ENCODE measurements around the gene MEF2B. TPM values are rescaled to one million over a fixed set of nuclear protein-coding genes. Genes with fewer than 3 reads are reported as not detected.
"Not testable (repeated sequence)": the region's sequence is repeated elsewhere in the genome, so short reads cannot be mapped to it uniquely, and the experiment has no call there.

Gene MEF2B
- total RNA-seq, 1 experiment from 2014 or later = 2.3 TPM

DNA sequence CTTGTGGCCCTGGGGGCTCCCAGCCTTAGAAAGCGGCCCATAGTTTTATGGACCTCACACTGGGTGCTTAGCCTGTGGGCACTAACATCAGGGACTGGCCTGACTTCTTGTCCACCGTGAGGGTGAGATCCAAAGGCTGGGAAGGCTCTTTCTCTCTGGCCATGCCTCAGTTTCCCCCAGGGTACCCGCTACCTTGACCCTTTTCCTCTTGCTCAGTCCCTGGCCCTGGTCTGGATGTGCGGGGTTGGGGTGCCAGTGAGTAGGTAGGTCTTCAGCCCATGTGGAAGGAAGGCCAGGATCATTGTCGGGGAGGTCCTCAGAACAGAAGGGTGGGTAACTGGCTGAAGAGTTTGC lies 30.2 kb downstream of the MEF2B start:
- Mint-ChIP-seq H3K9me3 (ENCODE audit: low read depth, unreplicated experiment) (no peaks in the 10 kb centered on the region), H3K27ac (ENCODE audit: unreplicated experiment) (no peak overlapping the region), H3K4me3 (ENCODE audit: low read depth, unreplicated experiment) (no peak overlapping the region), H3K27me3 (ENCODE audit: unreplicated experiment) (no peaks in the 10 kb centered on the region), H3K4me1 (ENCODE audit: low read depth, unreplicated experiment) (peaks cover 12% of the 10 kb centered on the region), H3K36me3 (ENCODE audit: insufficient read depth, unreplicated experiment) (peaks cover 15% of the 10 kb centered on the region)
- intact Hi-C loops (cut with micrococcal nuclease; ENCODE audit: unreplicated experiment) = loop anchor here (2.0 to 10.0 kb wide), 2 partner anchors 85 kb away; no protein-coding TSS in a partner anchor
- no TSS peak for BruUV-seq (replicated peaks)
- CTCF ChIA-PET = no interaction called here
- TF ChIP-seq, protein P1, sequence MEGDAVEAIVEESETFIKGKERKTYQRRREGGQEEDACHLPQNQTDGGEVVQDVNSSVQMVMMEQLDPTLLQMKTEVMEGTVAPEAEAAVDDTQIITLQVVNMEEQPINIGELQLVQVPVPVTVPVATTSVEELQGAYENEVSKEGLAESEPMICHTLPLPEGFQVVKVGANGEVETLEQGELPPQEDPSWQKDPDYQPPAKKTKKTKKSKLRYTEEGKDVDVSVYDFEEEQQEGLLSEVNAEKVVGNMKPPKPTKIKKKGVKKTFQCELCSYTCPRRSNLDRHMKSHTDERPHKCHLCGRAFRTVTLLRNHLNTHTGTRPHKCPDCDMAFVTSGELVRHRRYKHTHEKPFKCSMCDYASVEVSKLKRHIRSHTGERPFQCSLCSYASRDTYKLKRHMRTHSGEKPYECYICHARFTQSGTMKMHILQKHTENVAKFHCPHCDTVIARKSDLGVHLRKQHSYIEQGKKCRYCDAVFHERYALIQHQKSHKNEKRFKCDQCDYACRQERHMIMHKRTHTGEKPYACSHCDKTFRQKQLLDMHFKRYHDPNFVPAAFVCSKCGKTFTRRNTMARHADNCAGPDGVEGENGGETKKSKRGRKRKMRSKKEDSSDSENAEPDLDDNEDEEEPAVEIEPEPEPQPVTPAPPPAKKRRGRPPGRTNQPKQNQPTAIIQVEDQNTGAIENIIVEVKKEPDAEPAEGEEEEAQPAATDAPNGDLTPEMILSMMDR (IDR thresholded peaks at IDR 0.05; ENCODE audit: unreplicated experiment) = no peak
- DNase-seq = no peak

DNA sequence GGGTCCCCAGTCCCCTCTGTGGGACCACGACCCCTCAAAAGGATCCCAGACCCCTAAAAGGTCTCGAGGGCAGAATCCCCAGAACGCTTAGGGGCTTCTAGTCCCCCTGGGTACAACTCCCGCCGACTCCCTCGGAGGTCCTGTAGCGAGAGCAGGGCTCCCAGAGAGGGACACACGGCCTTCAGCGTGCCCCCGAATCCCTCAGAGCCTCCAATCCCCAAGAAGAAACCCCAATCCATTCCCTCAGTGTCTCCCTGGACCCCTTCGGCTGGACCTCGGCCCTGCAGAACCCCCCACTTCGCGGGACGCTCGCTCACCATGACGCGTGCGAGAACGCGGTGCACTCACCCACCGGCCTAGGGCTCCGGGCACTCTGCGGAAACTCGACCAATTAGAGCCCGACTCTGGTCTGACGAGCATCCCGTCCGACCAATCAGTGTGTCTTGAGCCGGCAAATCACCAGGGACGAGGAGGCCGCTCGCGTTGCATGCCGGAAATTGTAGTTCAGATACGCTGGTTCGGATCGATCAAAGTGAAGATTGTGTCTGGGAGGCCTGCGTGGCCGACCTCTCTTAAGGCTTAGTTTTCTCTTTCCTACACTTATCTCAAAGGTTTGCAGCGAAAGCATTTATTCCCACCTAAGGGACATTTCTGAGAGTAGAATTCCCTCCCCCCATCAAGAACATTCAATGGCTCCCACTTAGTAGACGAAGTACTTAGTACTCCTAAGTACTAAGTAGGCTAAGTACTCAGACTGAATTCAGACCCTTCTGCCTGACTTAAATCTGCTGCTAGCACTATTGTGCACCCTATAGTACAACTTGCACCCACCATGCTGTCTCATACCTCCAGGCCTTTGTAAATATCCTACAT lies 31.7 kb downstream of the MEF2B start, which contains the start of gene TMEM161A:
TSS of gene TMEM161A (minus strand) at position 370 of the 873 bp plus-strand sequence. CDS start at position 320, 50 bp downstream.
- Mint-ChIP-seq H3K27me3 (ENCODE audit: unreplicated experiment) (no peaks in the 10 kb centered on the region), H3K9me3 (ENCODE audit: low read depth, unreplicated experiment) (no peaks in the 10 kb centered on the region), H3K4me1 (ENCODE audit: low read depth, unreplicated experiment) (peaks cover 12% of the 10 kb centered on the region), H3K4me3 (ENCODE audit: low read depth, unreplicated experiment) (peak within 1 kb of the TSS; percentile 97), H3K36me3 (ENCODE audit: insufficient read depth, unreplicated experiment) (peaks cover 15% of the 10 kb centered on the region), H3K27ac (ENCODE audit: unreplicated experiment) (peak within 1 kb of the TSS; percentile 96)
- CTCF ChIA-PET = no interaction called here
- TF ChIP-seq, protein P1 (IDR thresholded peaks at IDR 0.05; ENCODE audit: unreplicated experiment) = no peak
- no TSS peak for BruUV-seq (replicated peaks)
- peak; percentile 94 for DNase-seq
- intact Hi-C loops (cut with micrococcal nuclease; ENCODE audit: unreplicated experiment) = loop anchor here (2.0 kb wide), 1 partner anchor 84 kb away; no protein-coding TSS in a partner anchor

GRCh38 chr19:19137556-19138108 lies 32.4 kb downstream of the MEF2B start:
- peaks cover 15% of the 10 kb centered on the region for H3K36me3 Mint-ChIP-seq (ENCODE audit: insufficient read depth, unreplicated experiment)
- no TSS peak for BruUV-seq (replicated peaks)
- intact Hi-C loops (cut with micrococcal nuclease; ENCODE audit: unreplicated experiment) = loop anchor here (2.0 kb wide), 1 partner anchor 83 kb away; no protein-coding TSS in a partner anchor
- no peaks in the 10 kb centered on the region for H3K9me3 Mint-ChIP-seq (ENCODE audit: low read depth, unreplicated experiment)
- H3K4me3 Mint-ChIP-seq (ENCODE audit: low read depth, unreplicated experiment) = peak overlapping the region; percentile 97
- no peaks in the 10 kb centered on the region for H3K27me3 Mint-ChIP-seq (ENCODE audit: unreplicated experiment)
- peak overlapping the region; percentile 96 for H3K27ac Mint-ChIP-seq (ENCODE audit: unreplicated experiment)
- H3K4me1 Mint-ChIP-seq (ENCODE audit: low read depth, unreplicated experiment) = peaks cover 12% of the 10 kb centered on the region
- no peak for DNase-seq
- TF ChIP-seq, protein P1 (IDR thresholded peaks at IDR 0.05; ENCODE audit: unreplicated experiment) = no peak
- CTCF ChIA-PET = no interaction called here

- intact Hi-C loops (cut with micrococcal nuclease; ENCODE audit: unreplicated experiment); H3K27ac Mint-ChIP-seq (ENCODE audit: unreplicated experiment); DNase-seq; BruUV-seq (replicated peaks); CTCF ChIA-PET; H3K4me3 Mint-ChIP-seq (ENCODE audit: low read depth, unreplicated experiment); H3K27me3 Mint-ChIP-seq (ENCODE audit: unreplicated experiment); H3K9me3 Mint-ChIP-seq (ENCODE audit: low read depth, unreplicated experiment): not testable (repeated sequence)
- Mint-ChIP-seq H3K36me3 (ENCODE audit: insufficient read depth, unreplicated experiment) (peaks cover 15% of the 10 kb centered on the region), H3K4me1 (ENCODE audit: low read depth, unreplicated experiment) (peaks cover 12% of the 10 kb centered on the region)
These were observed 34.4 kb downstream of the MEF2B start for GRCh38 chr19:19135713-19136112.

Data from Calu3 (cell line).